GM21390 (cell line): ENCODE results near the gene NEMP2.
"Not testable (repeated sequence)": the region's sequence is repeated elsewhere in the genome, so short reads cannot be mapped to it uniquely, and the experiment has no call there.

Experiments used
- ATAC-seq: cut with Tn5 transposase; IDR thresholded peaks from one replicate; pipeline ENCODE4 v1.9.1; 2021; ENCODE audit not compliant: unreplicated experiment

NEMP2 gene

GRCh38 chr2:190494600-190495227, 39.8 kb downstream of the NEMP2 start:
- ATAC-seq: not testable (repeated sequence)

- no peak for ATAC-seq
Measured at GRCh38 chr2:190493095-190493494, 41.4 kb downstream of the NEMP2 start.

- ATAC-seq: no peak
Measured at GRCh38 chr2:190490502-190490901, 44.0 kb downstream of the NEMP2 start.

GRCh38 chr2:190489475-190489874, 45.0 kb downstream of the NEMP2 start:
- ATAC-seq: no peak

DNA sequence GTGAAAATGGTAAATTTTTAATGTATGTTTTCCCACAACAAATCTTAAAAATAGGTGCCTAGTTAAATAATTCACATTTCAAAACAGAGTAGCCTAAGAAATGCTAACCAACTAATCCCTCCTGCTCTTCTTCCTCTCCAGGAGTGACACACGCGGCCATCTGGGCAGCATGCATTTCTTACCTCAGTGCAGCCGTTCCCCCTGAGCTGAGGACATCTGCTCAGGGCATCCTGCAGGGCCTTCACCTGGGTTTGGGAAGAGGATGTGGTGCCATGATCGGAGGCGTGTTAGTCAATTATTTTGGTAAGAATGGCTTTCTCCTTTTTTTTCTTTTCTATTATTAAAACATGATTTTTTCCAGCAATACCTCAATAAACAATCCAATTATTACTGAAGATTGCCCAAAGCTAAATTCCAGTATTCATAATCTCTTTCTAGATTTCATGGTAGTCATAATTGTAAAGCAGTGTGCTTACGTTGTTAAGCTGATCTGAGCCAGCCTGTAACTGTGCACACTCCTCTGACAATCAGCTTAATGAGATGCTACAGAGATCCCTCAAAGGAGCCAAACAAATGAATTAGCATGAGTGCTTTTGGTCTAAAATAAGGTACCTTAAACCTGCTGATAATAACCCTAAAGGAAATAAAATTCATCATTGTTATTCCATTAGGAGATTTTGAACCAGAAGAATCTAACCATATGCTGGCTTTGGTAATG, 45.8 kb downstream of the NEMP2 start:
- no peak for ATAC-seq

- no peak for ATAC-seq
Measured at GRCh38 chr2:190486037-190486623, 48.4 kb downstream of the NEMP2 start.

- no peak for ATAC-seq
Measured at GRCh38 chr2:190482451-190482850, 52.1 kb downstream of the NEMP2 start.

DNA sequence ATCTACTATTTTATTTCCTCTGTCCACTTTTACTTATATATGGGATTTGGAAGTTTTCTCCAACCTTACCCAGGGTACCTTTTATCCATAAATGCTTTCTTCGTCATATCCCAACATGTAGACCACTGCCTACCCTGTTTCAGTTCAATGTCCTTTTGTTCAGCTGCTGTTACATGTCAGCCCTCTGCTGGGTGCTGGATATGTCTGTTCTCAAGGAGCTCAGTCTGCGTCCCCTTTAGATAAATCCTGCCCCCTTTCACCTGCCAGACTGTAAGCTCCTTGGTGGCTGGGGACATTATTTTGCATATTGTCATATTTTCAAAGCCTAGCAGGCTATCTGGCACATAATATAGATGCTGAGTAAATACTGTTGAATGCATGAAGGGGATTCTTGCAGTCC, 53.2 kb downstream of the NEMP2 start:
- no peak for ATAC-seq

DNA sequence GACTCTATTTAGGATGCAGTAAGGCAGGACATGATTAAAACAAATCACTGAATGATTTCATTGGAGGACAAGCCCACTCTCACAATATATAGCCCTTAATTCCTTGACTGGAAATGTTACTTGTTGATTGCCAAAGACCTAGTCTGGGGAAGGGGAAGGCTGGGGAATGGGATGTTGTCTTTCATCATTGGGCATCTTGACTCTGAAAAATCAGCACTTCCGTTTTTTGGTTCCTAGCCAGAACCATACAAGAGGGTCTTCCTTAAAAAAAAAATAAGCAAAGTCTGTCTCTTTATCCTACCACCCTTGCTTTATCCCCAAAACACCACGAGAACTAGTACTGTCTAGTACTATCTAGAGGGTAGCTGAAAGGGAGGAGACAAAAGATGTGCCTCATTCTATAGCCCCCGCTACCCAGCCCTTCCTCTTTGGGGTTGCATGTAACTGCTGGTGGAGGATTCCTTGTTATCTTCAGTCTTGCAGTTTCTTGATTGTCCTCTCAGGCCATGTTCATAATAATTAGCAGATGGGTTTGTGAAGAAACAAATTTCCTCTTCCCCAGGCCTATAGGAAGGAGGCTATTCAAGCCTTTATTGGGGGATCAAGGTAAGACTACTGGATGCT, 55.8 kb downstream of the NEMP2 start:
- no peak for ATAC-seq

GRCh38 chr2:190477661-190478454, 56.7 kb downstream of the NEMP2 start:
- ATAC-seq: no peak

DNA sequence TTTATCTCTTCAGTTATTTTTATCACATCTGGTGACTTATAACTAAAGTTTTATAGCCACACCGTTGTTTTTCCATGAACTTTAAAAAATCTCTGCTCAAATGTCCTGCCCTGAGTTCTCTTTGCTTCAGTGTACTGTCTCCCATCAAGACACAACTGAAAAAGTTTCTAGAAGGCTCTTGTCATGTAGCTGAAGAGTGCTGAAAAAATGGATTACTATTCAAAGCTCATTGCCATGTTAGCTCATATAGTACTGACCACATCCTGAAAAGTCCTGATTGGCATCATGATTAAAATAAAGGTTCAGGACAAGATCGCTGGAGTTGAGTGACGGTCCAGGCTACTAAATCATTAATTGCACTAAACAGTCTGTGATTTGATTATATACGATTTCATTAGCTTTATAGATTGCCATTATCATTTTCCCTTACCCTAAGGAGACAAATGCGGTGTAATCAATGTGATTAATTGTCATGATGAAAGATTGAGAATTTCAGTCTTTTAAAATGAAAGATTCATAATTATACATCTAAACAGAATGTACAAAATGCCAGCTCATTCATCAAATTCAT, 64.2 kb downstream of the NEMP2 start:
- ATAC-seq: no peak

DNA sequence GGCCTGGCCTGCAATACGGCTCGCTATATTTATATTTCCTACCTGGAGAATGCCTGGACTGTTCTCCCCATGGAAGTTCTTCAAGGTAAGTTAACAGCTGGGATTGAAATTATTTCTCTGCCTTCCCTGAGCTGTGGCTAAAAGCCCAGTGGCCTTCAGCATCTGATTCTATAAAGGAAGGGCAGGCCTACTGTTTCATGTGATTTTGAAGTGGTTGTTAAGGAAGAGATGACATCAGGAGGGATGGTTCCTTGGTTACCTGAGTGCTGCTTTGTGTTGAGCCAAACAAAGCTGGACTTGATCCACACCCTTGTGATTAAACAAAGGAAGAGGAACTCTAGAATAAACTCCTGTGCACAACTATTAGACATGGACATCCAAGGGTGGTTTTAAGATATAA, 64.8 kb downstream of the NEMP2 start:
- no peak for ATAC-seq

DNA sequence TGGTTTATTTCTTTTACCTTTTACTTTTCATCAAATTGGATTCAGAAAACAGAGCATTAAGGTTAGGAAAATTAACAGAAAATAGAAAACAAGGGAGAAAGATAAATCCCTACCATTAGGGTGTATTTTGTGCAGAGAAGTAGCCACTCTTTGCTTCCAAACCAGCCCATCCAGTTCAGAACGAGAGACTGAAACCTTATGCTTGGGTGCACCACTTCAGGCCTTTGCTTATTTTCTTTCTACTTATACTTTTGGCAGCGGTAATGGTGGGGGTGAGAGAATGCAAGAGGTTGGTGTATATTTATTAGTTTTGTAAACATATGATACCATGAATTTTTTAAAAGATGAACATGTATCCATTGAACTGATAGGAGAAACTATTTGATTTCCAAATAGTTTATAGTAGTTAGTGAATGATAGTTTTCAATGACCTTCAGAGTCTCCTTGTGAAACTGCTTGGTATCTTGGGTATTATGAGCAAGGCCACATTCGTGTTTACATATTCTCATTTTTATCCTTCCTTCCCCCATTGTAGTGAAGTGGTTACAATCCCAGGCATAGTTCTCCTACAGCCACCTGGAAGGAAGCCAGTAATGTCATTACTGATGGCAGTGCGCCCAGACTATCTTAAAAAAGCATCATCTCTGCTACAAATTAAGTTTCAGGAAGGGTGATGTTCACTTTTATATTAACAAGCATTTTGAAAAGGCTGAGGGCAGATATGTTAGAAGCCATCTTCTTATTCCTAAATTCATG, 65.5 kb downstream of the NEMP2 start:
- ATAC-seq: peak; percentile 59

- ATAC-seq: not testable (repeated sequence)
Measured at GRCh38 chr2:190468354-190468753, 66.2 kb downstream of the NEMP2 start.

DNA sequence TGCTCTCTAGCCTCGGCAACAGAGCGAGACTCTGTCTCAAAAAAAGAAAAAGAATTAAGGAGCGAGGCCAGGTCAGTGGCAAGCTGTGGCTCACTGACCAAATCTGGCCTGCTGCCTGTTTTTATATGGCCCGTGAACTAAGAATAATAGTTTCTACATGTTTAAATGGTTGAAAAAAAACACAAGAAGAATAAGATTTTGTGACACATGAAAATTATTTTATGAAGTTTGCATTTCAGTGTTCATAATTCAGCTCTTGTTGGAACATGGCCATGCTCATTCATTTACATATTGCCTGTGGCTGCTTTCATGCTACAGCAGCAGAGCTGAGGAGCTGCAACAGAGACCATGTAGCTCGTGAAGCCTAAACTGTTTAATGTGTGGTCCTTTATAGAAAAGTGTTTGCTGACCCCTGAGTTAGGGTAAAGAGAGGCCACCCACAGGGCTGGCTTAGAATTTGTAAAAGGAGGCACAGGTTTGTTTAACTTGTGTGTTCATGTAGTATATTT, 66.9 kb downstream of the NEMP2 start:
- no peak for ATAC-seq

GRCh38 chr2:190466819-190467446, 67.6 kb downstream of the NEMP2 start:
- no peak for ATAC-seq

GRCh38 chr2:190465060-190465459, 69.5 kb downstream of the NEMP2 start:
- peak; percentile 57 for ATAC-seq

- ATAC-seq: no peak
Measured at GRCh38 chr2:190462611-190463010, 71.9 kb downstream of the NEMP2 start.

- no peak for ATAC-seq
Measured at GRCh38 chr2:190462181-190462580, 72.3 kb downstream of the NEMP2 start.
